ENCODE measurements around the gene ZBTB18.

GRCh38 chr1:244056577-244056976 lies 5.5 kb downstream of the ZBTB18 start:
- TF ChIP-seq EZH2 (IDR thresholded peaks at IDR 0.05; ENCODE audit: low read length, unreplicated experiment) (no peak), CTCF (conservative IDR thresholded peaks at IDR 0.05; ENCODE audit: low read depth, low read length) (no peak)
